Vagina (tissue), 2 donors: ENCODE data around the gene USP38. TPM values are rescaled to one million over a fixed set of nuclear protein-coding genes. Genes with fewer than 3 reads are reported as not detected.

Experiments used
- DNase-seq, 2 donors: peaks; one replicate each; pipeline ENCODE4 v3.0.0-alpha.2; 2017; ENCODE audit errors: extremely low spot score in 2 of 2
- H3K27ac ChIP-seq: fragments of 200-600 bp; sonication (generic); one replicate; pipeline ENCODE4 v1.5.1; 2019
- H3K27me3 ChIP-seq: fragments of 200-600 bp; sonication (generic); one replicate; pipeline ENCODE4 v1.5.1; 2019
- H3K36me3 ChIP-seq, 2 donors: fragments of 200-600 bp; sonication (generic); one replicate each; pipeline ENCODE4 v1.5.1; 2017 to 2019
- H3K4me1 ChIP-seq: fragments of 200-600 bp; sonication (generic); one replicate; pipeline ENCODE4 v1.5.1; 2019
- H3K4me3 ChIP-seq, 2 donors: fragments of 200-600 bp; sonication (generic); 1 replicate in 1 of 2; 2 replicates in 1 of 2; pipeline ENCODE4 v1.5.1; 2016 to 2019
- H3K9me3 ChIP-seq: fragments of 200-600 bp; sonication (generic); one replicate; pipeline ENCODE4 v1.5.1; 2019
- POLR2A ChIP-seq, 2 donors: fragments of 450-650 bp; IDR thresholded peaks; one replicate each; pipeline ENCODE4 v1.6.1; 2017; ENCODE audit warnings: antibody characterized with exemption in 2 of 2, mild to moderate bottlenecking in 2 of 2, moderate library complexity in 2 of 2
- POLR2AphosphoS5 ChIP-seq, 2 donors: sonication (generic); formaldehyde crosslinking; IDR thresholded peaks; one replicate each; pipeline ENCODE4 v1.9.0; 2017; ENCODE audit warnings: antibody characterized with exemption in 2 of 2, mild to moderate bottlenecking in 2 of 2, low read depth in 1 of 2; ENCODE audit not compliant: insufficient read depth in 1 of 2
- intact Hi-C: fragments of 100-400 bp; cut with DNase I; formaldehyde crosslinking; loops from one replicate; pipeline ENCODE4 v1.15.1; 2023
- total RNA-seq: library from RNA; depleted of rRNA; stranded (reverse); fragments of >200 nt; gene quantifications from one replicate; pipeline ENCODE4 v1.2.3, GENCODE V29; 2016
- TF ChIP-seq, protein P1 (sequence below), 3 experiments: fragments of 450-650 bp in 2 of 3; fragments of 200-600 bp in 1 of 3; sonication (generic) in 1 of 3; IDR thresholded peaks; one replicate each; pipeline ENCODE4 v1.5.1; 2017 to 2019; ENCODE audit warnings: antibody characterized with exemption in 3 of 3, mild to moderate bottlenecking in 2 of 3, moderate library complexity in 2 of 3

The USP38 gene
- total RNA-seq, 1 donor from 2014 or later, result 14.7 TPM

DNA sequence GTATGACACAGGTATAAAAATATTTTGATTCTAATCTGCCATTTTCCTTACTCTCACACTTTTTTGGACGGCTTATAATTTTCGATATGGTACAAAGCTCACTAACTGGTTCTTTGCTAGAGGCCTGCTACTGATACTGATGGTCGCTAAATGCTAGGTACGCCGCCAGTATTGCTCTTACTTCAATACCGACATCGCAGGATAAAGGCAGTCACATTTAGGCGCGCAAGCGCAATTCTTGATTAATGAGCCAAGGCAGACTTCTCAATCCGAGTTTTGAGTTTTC lies 557 bp upstream of the USP38 start:
- Histone ChIP-seq H3K9me3 (no peaks in the 10 kb centered on the region), H3K27ac (peak overlapping the region; percentile 82), H3K4me3 (peak overlapping the region; percentile 64 to 74), H3K27me3 (no peaks in the 10 kb centered on the region), H3K4me1 (peaks cover 50% of the 10 kb centered on the region), H3K36me3 (no peaks in the 10 kb centered on the region)
- TF ChIP-seq, protein P1, sequence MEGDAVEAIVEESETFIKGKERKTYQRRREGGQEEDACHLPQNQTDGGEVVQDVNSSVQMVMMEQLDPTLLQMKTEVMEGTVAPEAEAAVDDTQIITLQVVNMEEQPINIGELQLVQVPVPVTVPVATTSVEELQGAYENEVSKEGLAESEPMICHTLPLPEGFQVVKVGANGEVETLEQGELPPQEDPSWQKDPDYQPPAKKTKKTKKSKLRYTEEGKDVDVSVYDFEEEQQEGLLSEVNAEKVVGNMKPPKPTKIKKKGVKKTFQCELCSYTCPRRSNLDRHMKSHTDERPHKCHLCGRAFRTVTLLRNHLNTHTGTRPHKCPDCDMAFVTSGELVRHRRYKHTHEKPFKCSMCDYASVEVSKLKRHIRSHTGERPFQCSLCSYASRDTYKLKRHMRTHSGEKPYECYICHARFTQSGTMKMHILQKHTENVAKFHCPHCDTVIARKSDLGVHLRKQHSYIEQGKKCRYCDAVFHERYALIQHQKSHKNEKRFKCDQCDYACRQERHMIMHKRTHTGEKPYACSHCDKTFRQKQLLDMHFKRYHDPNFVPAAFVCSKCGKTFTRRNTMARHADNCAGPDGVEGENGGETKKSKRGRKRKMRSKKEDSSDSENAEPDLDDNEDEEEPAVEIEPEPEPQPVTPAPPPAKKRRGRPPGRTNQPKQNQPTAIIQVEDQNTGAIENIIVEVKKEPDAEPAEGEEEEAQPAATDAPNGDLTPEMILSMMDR (IDR thresholded peaks at IDR 0.05), result no peak
- no peak for TF ChIP-seq POLR2AphosphoS5 (IDR thresholded peaks at IDR 0.05; ENCODE audit: insufficient read depth in 1 of 2, low read depth in 1 of 2)
- TF ChIP-seq POLR2A (IDR thresholded peaks at IDR 0.05), result no peak
- intact Hi-C loops, result no loop called here
- DNase-seq, result no peak

DNA sequence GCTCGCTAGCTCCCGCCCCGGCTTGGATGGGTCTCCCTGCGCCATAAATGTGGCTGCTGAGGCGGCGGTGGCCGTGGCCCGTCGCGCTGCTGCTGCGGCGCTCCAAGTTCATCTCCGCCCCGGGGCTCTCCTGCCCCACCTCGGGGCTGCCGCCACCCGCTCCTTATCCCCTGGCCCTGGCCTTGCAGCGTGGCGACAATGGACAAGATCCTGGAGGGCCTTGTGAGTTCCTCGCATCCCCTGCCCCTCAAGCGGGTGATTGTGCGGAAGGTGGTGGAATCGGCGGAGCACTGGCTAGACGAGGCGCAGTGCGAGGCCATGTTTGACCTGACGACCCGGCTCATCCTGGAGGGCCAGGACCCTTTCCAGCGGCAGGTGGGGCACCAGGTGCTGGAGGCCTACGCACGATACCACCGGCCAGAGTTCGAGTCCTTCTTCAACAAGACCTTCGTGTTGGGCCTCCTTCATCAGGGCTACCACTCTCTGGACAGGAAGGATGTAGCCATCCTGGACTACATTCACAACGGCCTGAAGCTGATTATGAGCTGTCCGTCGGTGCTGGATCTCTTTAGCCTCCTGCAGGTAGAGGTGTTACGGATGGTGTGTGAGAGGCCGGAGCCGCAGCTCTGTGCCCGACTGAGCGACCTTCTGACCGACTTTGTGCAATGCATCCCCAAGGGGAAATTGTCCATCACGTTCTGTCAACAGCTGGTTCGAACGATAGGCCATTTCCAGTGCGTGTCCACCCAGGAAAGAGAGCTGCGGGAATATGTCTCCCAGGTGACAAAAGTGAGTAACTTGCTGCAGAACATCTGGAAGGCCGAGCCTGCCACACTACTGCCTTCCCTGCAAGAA lies 763 bp downstream of the USP38 start:
- Histone ChIP-seq H3K36me3 (peaks cover 0 to under 1% of the 10 kb centered on the region in 2 donors), H3K27ac (peak overlapping the region; percentile 82), H3K27me3 (no peaks in the 10 kb centered on the region), H3K9me3 (no peaks in the 10 kb centered on the region), H3K4me3 (peak overlapping the region; percentile 64 to 74), H3K4me1 (peaks cover 61% of the 10 kb centered on the region)
- DNase-seq, result no peak
- intact Hi-C loops, result no loop called here
- TF ChIP-seq POLR2A (IDR thresholded peaks at IDR 0.05), result no peak
- TF ChIP-seq POLR2AphosphoS5 (IDR thresholded peaks at IDR 0.05; ENCODE audit: insufficient read depth in 1 of 2, low read depth in 1 of 2), result no peak
- TF ChIP-seq, protein P1 (IDR thresholded peaks at IDR 0.05), result no peak

DNA sequence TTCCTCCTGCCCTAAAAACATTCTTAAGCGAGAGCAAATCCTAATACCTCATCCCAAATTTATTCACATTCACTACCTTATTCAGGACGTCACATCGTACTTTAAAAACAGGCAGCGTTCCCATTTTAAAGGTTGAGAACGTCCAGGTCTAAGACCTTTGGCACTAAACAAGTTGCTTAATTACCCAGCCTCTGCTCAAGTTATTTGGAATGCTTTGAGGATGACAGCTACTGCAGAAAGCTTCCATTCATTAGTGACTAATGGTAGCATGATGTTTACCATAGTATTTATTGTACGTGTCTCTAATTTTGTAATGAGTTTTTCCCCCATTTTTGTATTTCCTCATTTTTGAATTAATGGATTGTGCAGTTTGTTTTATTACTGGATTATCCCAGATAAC lies 1.5 kb downstream of the USP38 start:
- peaks cover 61% of the 10 kb centered on the region for H3K4me1 ChIP-seq
- DNase-seq, result no peak
- peak overlapping the region; percentile 64 to 74 for H3K4me3 ChIP-seq
- H3K36me3 ChIP-seq, result peaks cover 0 to 8% of the 10 kb centered on the region in 2 donors
- H3K9me3 ChIP-seq, result no peaks in the 10 kb centered on the region
- intact Hi-C loops, result no loop called here
- peak overlapping the region; percentile 82 for H3K27ac ChIP-seq
- no peaks in the 10 kb centered on the region for H3K27me3 ChIP-seq
- TF ChIP-seq POLR2AphosphoS5 (IDR thresholded peaks at IDR 0.05; ENCODE audit: insufficient read depth in 1 of 2, low read depth in 1 of 2) (peak in 1 of 2 donors; percentile 16), POLR2A (IDR thresholded peaks at IDR 0.05) (no peak)

DNA sequence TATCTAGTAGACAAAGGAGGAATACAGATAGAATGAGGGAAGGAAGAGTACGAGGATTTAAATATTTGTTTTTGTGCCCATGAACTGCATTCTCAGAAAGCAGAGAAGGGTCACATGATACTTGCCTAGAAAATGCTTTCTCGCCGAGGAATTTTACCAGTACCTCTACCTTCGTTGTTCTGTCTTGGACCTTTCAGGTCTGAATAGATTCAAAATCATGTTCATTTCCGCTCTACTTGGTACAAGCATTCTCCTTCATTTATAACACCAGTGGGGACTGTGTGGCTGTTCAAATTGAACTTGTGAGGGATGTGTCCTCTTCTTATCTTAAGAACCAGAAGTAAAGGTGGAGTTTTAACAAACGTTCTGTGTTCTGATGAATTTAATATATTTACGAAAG lies 1.9 kb downstream of the USP38 start:
- H3K4me1 ChIP-seq, result peaks cover 61% of the 10 kb centered on the region
- DNase-seq, result no peak
- H3K4me3 ChIP-seq, result peak overlapping the region; percentile 64 to 74
- H3K27ac ChIP-seq, result peak overlapping the region; percentile 82
- no peaks in the 10 kb centered on the region for H3K9me3 ChIP-seq
- intact Hi-C loops, result no loop called here
- H3K27me3 ChIP-seq, result no peaks in the 10 kb centered on the region
- H3K36me3 ChIP-seq, result peaks cover 0 to 10% of the 10 kb centered on the region in 2 donors
- TF ChIP-seq, protein P1 (IDR thresholded peaks at IDR 0.05), result no peak
- TF ChIP-seq POLR2A (IDR thresholded peaks at IDR 0.05), result no peak
- TF ChIP-seq POLR2AphosphoS5 (IDR thresholded peaks at IDR 0.05; ENCODE audit: insufficient read depth in 1 of 2, low read depth in 1 of 2), result no peak

DNA sequence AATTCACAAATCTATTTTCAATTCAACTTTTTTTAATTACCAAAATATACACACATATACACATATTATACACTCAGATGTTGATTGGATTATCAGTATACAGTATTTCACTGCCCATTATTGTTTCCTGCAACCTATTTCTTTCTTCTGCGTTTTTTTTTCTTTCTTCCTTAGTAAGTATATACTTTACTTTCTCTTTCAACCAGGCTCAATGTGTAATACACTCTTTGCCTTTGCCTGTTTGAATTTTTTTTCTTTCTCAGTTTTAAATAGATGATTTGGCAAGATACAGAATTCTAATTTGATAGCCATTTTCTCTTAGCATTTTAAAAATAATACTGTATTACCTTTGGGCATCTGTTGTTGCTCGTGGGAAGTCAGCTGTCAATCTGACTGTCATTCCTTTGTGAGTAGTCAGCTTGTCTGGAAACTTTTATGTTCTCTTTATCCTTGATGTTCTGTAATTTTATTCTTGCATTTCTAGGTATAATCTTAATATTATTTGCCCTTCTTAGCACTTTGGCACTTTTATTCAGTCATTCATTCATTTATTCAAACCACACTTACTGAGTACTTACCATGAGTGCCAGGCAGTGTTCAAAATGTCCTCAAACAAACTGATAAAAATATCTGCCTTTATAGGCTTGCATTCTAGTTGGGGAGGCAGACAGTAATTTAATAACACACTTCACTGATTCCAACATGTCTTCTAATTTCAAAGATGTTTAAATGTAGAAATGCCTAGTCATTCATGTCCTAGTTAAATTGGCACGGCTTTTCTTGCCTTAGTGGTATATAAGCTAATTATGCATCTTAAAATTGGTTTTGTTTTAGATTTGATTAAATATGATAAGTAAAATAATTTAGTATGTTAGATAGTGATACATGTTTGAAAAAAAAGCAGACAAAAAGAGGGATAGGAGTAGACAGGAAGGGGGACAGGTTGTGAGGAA lies 3.7 kb downstream of the USP38 start:
- no peak for DNase-seq
- Histone ChIP-seq H3K4me3 (peak overlapping the region in 1 of 2 donors; percentile 74), H3K4me1 (peaks cover 53% of the 10 kb centered on the region), H3K27ac (no peak overlapping the region), H3K9me3 (no peaks in the 10 kb centered on the region), H3K27me3 (no peaks in the 10 kb centered on the region), H3K36me3 (peaks cover 0 to 16% of the 10 kb centered on the region in 2 donors)
- intact Hi-C loops, result no loop called here
- no peak for TF ChIP-seq POLR2A (IDR thresholded peaks at IDR 0.05)
- TF ChIP-seq, protein P1 (IDR thresholded peaks at IDR 0.05), result no peak
- TF ChIP-seq POLR2AphosphoS5 (IDR thresholded peaks at IDR 0.05; ENCODE audit: insufficient read depth in 1 of 2, low read depth in 1 of 2), result no peak
